Erythroblast (primary cell): ENCODE data around the gene ROBO3.

ENCODE experiments used
- GATA1 ChIP-seq: IDR thresholded peaks from 2 replicates; pipeline ENCODE4 v1.6.1; 2011; ENCODE audit warnings: low read depth, mild to moderate bottlenecking, control low read depth, low read length, moderate library complexity
- POLR2A ChIP-seq: IDR thresholded peaks from 2 replicates; pipeline ENCODE4 v1.6.1; 2011; ENCODE audit warnings: mild to moderate bottlenecking, low read length

DNA sequence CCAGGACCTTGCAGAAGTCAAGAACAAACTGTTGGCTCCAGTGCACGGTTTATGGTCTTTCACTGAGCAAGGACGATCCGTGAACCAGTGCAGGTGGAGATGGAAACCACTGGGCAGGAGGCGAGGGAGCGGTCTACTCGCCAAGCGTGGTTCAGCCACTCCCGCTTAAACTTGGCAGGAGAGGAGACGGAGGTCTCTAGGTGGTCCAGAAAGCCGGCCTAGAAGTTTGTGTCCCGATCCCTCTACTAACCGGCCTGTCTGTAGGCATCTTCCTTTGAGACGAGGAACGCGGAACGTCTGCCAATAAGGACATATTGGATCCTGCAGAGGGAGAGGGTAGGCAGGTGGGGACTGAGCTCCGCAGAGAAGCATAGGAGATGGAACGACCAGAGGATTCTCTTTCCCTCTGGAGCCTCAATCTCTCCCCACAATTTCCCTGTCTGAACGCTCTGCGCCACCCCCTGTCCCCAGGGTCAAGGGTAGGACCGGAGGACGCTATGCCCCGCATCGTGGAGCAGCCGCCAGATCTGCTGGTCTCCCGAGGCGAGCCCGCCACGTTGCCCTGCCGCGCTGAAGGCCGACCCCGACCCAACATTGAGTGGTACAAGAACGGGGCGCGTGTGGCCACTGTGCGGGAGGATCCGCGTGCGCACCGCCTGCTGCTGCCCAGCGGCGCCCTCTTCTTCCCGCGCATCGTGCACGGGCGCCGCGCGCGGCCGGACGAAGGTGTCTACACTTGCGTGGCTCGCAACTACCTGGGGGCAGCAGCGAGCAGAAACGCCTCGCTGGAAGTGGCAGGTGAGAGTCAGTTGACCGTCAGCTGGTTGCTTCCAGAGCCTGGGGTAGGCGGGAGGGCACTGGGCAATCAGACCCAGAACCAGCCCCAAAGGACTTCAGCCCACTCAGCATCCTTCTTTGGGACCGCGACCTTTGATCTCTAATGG is 3.4 kb downstream of the ROBO3 start:
- TF ChIP-seq POLR2A (no peak), GATA1 (no peak)
